H1 (cell line): ENCODE data around the gene BABAM2.

Experiments
- ATF2 ChIP-seq: IDR thresholded peaks from 2 replicates; pipeline ENCODE4 v1.6.1; 2012; ENCODE audit warnings: low read length, inconsistent platforms
- BRCA1 ChIP-seq: IDR thresholded peaks from 2 replicates; pipeline ENCODE4 v1.6.1; 2012; ENCODE audit warnings: low read depth, low read length, improper control_type of control experiment
- CHD1 ChIP-seq: IDR thresholded peaks from 2 replicates; pipeline ENCODE4 v1.6.1; 2012; ENCODE audit warnings: low read depth, low read length, improper control_type of control experiment
- CREB1 ChIP-seq: IDR thresholded peaks from 2 replicates; pipeline ENCODE4 v1.6.1; 2012; ENCODE audit warnings: inconsistent platforms
- CTCF ChIP-seq, 3 experiments: IDR thresholded peaks; 1 replicate in 2 of 3; 2 replicates in 1 of 3; pipeline versions ENCODE4 v1.5.1 to v1.6.1; 2011; ENCODE audit warnings: low read length in 3 of 3, mild to moderate bottlenecking in 3 of 3, inconsistent platforms in 2 of 3, low read depth in 1 of 3, moderate library complexity in 1 of 3; ENCODE audit not compliant: insufficient read depth in 1 of 3; ENCODE audit errors: control extremely low read depth in 1 of 3
- MAX ChIP-seq: IDR thresholded peaks from 2 replicates; pipeline ENCODE4 v1.6.1; 2012; ENCODE audit warnings: inconsistent platforms
- NRF1 ChIP-seq: IDR thresholded peaks from 2 replicates; pipeline ENCODE4 v1.6.1; 2011; ENCODE audit warnings: mild to moderate bottlenecking, low read depth, low read length, improper control_type of control experiment
- POLR2AphosphoS5 ChIP-seq: IDR thresholded peaks from 2 replicates; pipeline ENCODE4 v1.6.1; 2011; ENCODE audit warnings: low read depth, low read length
- USF2 ChIP-seq: IDR thresholded peaks from 2 replicates; pipeline ENCODE4 v1.6.1; 2011; ENCODE audit warnings: low read length, improper control_type of control experiment

GRCh38 chr2:28352610-28353195 is 462.2 kb downstream of the BABAM2 start:
- TF ChIP-seq CTCF (IDR thresholded peaks at IDR 0.05; ENCODE audit: control extremely low read depth in 1 of 3, insufficient read depth in 1 of 3, low read depth in 1 of 3, low read length in 3 of 3) (no peak), CREB1 (no peak), USF2 (no peak), MAX (no peak), POLR2AphosphoS5 (no peak), ATF2 (no peak), CHD1 (no peak), NRF1 (no peak), BRCA1 (no peak)
